Activated CD4-positive, alpha-beta memory T cell treated with anti-CD3 and anti-CD28 coated beads, Interleukin-2, amount 10 ng/mL, durations not matched to agents 7 days and 5 days (primary cell): Measurements from ENCODE around the gene PIK3AP1. TPM values are rescaled to one million over a fixed set of nuclear protein-coding genes. Genes with fewer than 3 reads are reported as not detected.
"Not testable (repeated sequence)": the region's sequence is repeated elsewhere in the genome, so short reads cannot be mapped to it uniquely, and the experiment has no call there.

ENCODE experiments used
- CTCF ChIA-PET: fragments of 350-600 bp; sonication (Branson Sonifier 250); formaldehyde crosslinking; loops from one replicate; lab custom pipeline; 2021; ENCODE audit warnings: antibody characterized with exemption, inconsistent platforms; lab: Charles Lee
- POLR2A ChIA-PET: fragments of 350-600 bp; sonication (Branson Sonifier 250); formaldehyde crosslinking; loops from one replicate; lab custom pipeline; 2021; ENCODE audit warnings: antibody characterized with exemption; lab: Charles Lee
- DNase-seq: peaks from one replicate; pipeline ENCODE4 v3.0.0-alpha.2; 2020
- H3K27ac Mint-ChIP-seq: one replicate; pipeline ENCODE4 v1.8.0; 2021; ENCODE audit warnings: mild to moderate bottlenecking, mixed read lengths
- H3K27me3 Mint-ChIP-seq: one replicate; pipeline ENCODE4 v1.8.0; 2021; ENCODE audit warnings: mixed read lengths
- H3K36me3 Mint-ChIP-seq: one replicate; pipeline ENCODE4 v1.8.0; 2021; ENCODE audit warnings: low read depth, mixed read lengths
- H3K4me1 Mint-ChIP-seq: one replicate; pipeline ENCODE4 v1.8.0; 2021; ENCODE audit warnings: mixed read lengths
- H3K4me3 Mint-ChIP-seq: one replicate; pipeline ENCODE4 v1.8.0; 2021; ENCODE audit warnings: mild to moderate bottlenecking, mixed read lengths
- H3K9me3 Mint-ChIP-seq: one replicate; pipeline ENCODE4 v1.8.0; 2021; ENCODE audit warnings: mixed read lengths
- total RNA-seq, 2 experiments: library from RNA; stranded (reverse); gene quantifications; one replicate each; pipeline ENCODE4 v1.2.3, GENCODE V29; 2021

The PIK3AP1 gene, protein sequence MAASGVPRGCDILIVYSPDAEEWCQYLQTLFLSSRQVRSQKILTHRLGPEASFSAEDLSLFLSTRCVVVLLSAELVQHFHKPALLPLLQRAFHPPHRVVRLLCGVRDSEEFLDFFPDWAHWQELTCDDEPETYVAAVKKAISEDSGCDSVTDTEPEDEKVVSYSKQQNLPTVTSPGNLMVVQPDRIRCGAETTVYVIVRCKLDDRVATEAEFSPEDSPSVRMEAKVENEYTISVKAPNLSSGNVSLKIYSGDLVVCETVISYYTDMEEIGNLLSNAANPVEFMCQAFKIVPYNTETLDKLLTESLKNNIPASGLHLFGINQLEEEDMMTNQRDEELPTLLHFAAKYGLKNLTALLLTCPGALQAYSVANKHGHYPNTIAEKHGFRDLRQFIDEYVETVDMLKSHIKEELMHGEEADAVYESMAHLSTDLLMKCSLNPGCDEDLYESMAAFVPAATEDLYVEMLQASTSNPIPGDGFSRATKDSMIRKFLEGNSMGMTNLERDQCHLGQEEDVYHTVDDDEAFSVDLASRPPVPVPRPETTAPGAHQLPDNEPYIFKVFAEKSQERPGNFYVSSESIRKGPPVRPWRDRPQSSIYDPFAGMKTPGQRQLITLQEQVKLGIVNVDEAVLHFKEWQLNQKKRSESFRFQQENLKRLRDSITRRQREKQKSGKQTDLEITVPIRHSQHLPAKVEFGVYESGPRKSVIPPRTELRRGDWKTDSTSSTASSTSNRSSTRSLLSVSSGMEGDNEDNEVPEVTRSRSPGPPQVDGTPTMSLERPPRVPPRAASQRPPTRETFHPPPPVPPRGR
- total RNA-seq: 1 to 10 TPM; 5.7 to 6.6 TPM

DNA sequence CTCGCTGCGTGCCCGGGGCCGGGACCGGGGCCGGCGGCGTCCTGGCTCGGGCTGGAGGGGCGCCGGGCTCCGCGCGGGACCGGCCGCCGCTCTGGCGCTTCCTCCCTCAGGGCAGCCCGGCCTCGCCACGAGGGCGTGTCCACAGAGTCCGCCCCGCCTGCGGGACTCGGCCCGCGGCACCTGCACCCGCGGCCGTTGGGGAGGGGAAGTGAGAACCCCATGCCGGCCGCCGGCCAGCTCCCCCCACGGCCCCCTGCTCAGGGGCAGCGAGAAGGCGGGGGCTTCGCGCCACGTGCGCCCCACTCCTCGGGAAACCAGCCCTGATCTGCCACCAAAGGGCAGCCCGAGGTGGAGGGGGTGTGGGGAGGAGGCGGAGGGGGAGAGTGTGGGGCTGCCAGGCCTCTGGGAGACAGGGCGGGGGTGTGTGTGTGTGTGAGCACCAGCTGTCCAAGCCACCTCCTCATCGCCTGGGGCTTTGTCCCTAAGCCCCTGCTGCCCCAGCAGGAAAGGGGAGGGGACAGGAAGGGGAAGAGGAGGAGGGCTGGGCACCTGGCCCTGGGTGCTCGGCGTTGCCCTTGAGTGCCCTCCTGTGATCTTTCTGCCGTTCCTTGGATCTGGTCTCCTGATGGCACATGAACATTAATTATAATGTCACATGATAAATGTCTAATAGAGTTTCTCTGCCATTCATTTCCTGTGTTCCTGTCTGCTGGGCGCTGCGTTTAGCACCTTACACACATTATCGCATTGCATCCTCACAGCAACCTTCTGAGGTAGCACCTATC is at the start of gene PIK3AP1:
Gene PIK3AP1 (minus strand): TSS at position 93 of the 785 bp plus-strand sequence. CDS start 120 bp downstream, outside the sequence.
- POLR2A ChIA-PET: interaction anchor here (0.8 kb wide), 1 partner anchor 112 kb away, joined by 3 read pairs; the partner anchor contains the start of gene LCOR
- H3K9me3 Mint-ChIP-seq: no peaks in the 10 kb centered on the region
- CTCF ChIA-PET: interaction anchor here (1.5 kb wide), 1 partner anchor 23 kb away, joined by 3 read pairs; no protein-coding TSS in a partner anchor
- peak; percentile 54 for DNase-seq
- peaks cover 19% of the 10 kb centered on the region for H3K4me1 Mint-ChIP-seq
- peak within 1 kb of the TSS; percentile 81 for H3K4me3 Mint-ChIP-seq
- peaks cover 12% of the 10 kb centered on the region for H3K27me3 Mint-ChIP-seq
- H3K27ac Mint-ChIP-seq: no peak within 1 kb of the TSS
- H3K36me3 Mint-ChIP-seq: no peaks in the 10 kb centered on the region

DNA sequence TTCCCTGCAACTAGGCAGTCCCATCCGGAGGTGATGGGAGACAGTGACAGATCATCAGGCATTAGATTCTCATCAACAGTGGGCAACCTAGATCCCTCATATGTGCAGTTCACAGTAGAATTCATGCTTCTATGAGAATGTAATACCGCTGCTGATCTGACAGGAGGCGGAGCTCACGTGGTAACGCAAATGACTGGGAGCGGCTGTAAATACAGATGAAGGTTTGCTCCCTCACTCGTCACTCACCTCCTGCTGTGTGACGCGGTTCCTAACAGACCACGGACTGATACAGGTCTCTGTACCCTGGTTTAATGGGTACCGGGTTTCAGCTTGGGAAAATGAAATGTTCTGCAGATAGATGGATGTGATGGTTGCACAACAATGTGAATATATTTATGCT is 47.8 kb upstream of the PIK3AP1 start:
- Mint-ChIP-seq H3K4me3 (no peak overlapping the region), H3K27me3 (peaks cover 8% of the 10 kb centered on the region), H3K27ac (no peak overlapping the region), H3K36me3 (no peaks in the 10 kb centered on the region), H3K9me3 (peaks cover 10% of the 10 kb centered on the region), H3K4me1 (peaks cover 3% of the 10 kb centered on the region)
- CTCF ChIA-PET: interaction anchor here (0.6 kb wide), 1 partner anchor 82 kb away, joined by 3 read pairs; no protein-coding TSS in a partner anchor
- no peak for DNase-seq
- POLR2A ChIA-PET: no interaction called here

DNA sequence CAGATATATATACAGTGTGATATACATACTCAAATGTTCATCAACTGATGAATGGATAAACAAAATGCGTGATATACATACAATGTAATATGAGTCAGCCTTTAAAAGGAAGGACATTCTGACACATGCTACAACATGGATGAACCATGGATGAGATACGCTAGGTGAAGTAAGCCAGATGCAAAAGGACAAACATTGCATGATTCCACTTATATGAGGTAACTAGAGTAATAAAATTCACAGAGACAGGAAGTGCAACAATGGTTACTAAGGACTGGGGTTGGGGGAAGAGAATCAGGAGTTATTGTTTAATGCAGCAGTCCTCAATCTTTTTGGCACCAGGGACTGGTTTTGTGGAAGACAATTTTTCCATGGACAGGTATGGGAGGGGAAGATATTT is 47.3 kb upstream of the PIK3AP1 start:
- ChIA-PET CTCF (no interaction called here), POLR2A (no interaction called here)
- DNase-seq: no peak
- H3K4me3 Mint-ChIP-seq: no peak overlapping the region
- no peaks in the 10 kb centered on the region for H3K36me3 Mint-ChIP-seq
- no peak overlapping the region for H3K27ac Mint-ChIP-seq
- H3K4me1 Mint-ChIP-seq: peaks cover 3% of the 10 kb centered on the region
- peaks cover 8% of the 10 kb centered on the region for H3K9me3 Mint-ChIP-seq
- H3K27me3 Mint-ChIP-seq: peaks cover 8% of the 10 kb centered on the region

DNA sequence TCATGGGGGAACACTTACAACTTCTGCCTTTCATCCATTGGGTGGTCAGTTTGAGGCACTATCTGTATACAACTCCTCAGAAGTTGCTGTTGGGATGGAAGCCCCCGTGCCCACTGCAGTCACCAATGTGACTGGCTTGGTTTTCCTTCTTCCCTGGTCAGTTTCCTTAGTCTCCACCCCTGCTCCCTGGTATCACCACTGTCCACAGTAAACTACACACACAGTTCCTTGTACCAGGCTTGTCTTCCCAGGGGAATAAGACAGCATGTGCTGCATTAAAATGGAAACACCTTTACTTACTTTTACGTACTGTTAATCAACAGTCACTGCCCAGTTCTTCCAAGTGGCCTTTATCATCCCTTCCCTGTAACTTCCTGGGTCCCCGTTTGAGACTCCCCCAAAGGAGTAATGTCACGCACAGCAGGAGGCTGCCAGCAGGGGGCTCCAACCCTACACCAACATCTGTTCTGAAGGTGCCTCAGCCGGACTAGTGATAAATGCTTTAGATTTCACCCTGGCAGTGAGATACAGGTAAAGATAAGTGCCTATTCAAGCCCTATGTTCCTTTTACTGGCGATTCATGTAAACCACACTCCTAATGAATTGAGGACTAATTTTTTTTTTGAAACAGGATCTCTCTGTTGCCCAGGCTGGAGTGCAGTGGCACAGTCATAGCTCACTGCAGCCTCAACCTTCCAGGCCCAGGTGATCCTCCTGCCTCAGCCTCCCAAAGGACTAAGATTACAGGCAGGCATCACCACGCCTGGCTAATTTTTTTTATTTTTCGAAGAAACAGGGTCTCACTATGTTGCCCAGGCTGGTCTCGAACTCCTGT is 45.3 kb upstream of the PIK3AP1 start:
- peak; percentile 74 for DNase-seq
- no peaks in the 10 kb centered on the region for H3K9me3 Mint-ChIP-seq
- POLR2A ChIA-PET: no interaction called here
- no peaks in the 10 kb centered on the region for H3K36me3 Mint-ChIP-seq
- H3K27ac Mint-ChIP-seq: no peak overlapping the region
- CTCF ChIA-PET: interaction anchor here (1.0 to 1.5 kb wide), 2 partner anchors 9 to 260 kb away, joined by 3 read pairs; no protein-coding TSS in a partner anchor
- H3K27me3 Mint-ChIP-seq: peaks cover 12% of the 10 kb centered on the region
- peaks cover 3% of the 10 kb centered on the region for H3K4me1 Mint-ChIP-seq
- no peak overlapping the region for H3K4me3 Mint-ChIP-seq

DNA sequence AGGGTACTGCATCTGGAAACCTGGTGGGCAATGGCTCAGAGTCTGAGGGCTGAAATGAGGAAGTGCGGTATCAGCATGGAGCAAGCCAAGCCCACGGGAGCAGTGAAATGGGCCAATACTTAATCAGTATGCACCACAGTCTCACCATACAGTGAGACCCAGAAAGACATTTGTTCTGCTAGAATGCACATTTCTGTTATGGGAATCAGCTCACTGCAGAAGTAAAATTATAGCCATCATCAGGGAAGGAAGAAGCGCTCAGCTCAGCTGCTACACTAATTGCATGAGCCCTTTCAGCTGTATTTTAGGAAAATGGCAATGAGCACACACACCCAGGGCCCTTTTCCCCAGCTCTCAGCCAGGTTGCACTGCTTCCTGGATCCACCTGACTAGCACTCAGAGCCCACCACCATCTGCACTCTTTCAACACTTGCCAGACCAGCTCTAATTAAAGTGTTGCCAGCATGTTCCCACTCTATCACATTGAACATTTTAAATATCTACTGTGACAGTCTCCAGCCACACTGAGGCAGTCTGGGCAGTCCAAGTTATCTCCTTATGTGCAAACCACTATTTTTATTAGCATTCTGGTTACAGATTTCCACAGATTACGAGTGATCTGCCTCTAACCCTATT is 44.2 kb upstream of the PIK3AP1 start:
- CTCF ChIA-PET: interaction anchor here (0.8 to 2.2 kb wide), 4 partner anchors 10 to 15 kb away, joined by 5 to 13 read pairs (median 6); no protein-coding TSS in a partner anchor
- Mint-ChIP-seq H3K27me3 (peaks cover 14% of the 10 kb centered on the region), H3K36me3 (no peaks in the 10 kb centered on the region), H3K27ac (no peak overlapping the region), H3K4me3 (no peak overlapping the region), H3K9me3 (no peaks in the 10 kb centered on the region), H3K4me1 (peaks cover 3% of the 10 kb centered on the region)
- DNase-seq: no peak
- POLR2A ChIA-PET: no interaction called here

DNA sequence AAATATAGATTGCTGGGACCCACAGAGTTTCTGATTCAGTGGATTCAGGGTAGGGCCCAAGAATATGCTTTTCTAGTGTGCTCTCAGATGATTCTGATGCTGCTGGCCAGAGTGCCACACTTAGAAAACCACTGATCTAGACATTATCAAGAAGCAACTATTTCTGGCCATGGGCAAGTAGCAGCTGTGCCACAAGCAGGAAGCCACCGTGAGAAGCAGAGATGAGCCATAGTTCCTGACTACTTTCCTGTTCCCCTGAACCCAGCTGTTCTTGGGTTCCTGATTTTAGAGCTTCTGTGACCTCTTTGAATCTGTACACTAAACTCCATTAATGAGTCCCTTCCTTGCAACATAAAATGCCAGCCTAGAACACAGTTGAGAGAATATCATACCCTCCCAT is 38.1 kb upstream of the PIK3AP1 start:
- no peak overlapping the region for H3K27ac Mint-ChIP-seq
- peaks cover 7% of the 10 kb centered on the region for H3K4me1 Mint-ChIP-seq
- ChIA-PET CTCF (interaction anchor here (1.2 kb wide), 1 partner anchor 118 kb away, joined by 3 read pairs; no protein-coding TSS in a partner anchor), POLR2A (no interaction called here)
- peaks cover 18% of the 10 kb centered on the region for H3K27me3 Mint-ChIP-seq
- no peak overlapping the region for H3K4me3 Mint-ChIP-seq
- H3K36me3 Mint-ChIP-seq: no peaks in the 10 kb centered on the region
- H3K9me3 Mint-ChIP-seq: no peaks in the 10 kb centered on the region
- DNase-seq: no peak

DNA sequence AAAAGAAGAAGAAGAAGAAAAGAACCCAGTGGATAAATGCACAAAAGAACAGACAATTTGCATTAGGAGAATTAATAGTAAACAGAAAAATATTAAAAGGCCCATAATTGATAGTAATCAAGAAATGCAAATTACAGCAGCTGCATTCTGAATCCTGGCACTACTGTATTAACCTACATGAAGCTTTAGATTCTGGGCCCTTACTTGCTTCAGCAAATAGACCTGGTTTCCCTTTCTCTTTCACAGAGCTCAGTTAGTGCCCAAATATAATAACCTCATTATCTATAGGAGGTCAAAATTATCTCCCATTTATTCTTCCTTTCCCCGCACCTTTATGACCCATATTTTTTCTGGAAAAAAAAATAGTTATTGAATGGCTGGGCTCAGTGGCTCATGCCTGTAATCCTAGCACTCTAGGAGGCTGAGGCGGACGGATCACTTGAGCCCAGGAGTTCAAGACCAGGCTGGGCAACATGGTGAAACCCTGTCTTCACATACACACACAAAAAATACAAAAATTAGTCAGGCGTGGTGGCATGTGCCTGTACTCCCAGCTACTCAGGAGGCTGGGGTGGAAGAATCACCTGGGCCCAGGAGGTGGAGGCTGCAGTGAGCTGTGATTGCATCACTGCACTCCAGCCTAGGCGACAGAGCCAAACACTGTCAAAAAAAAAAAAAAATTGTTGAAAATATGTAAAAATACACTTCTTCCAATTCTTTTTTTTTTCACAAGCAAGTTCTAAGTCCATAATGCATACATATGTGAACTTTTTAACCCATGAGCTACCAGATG is 36.0 kb upstream of the PIK3AP1 start:
- Mint-ChIP-seq H3K27ac (no peak overlapping the region), H3K4me1 (peaks cover 7% of the 10 kb centered on the region), H3K9me3 (no peaks in the 10 kb centered on the region), H3K4me3 (no peak overlapping the region), H3K36me3 (no peaks in the 10 kb centered on the region), H3K27me3 (peaks cover 14% of the 10 kb centered on the region)
- ChIA-PET POLR2A (no interaction called here), CTCF (no interaction called here)
- no peak for DNase-seq

DNA sequence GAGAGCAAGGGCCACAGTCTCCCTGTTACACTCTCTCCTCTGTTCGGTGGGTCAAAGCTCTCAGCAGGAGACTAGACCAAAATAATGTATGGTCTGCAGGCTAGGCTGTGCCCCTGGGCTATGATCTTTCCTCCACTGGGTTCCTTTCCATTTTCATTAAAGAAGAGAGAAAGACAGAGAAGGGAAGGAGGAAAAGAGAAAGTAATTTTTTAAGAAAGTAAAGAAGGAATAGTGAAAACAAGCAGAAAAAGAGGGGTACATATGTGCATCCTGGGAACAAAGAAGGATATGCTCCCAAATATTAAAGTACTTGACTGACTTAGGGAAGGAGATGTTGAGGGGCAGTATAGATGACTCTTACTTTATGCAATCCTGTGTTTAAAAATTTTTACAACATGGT is 33.6 kb upstream of the PIK3AP1 start:
- Mint-ChIP-seq H3K27ac (no peak overlapping the region), H3K27me3 (peaks cover 7% of the 10 kb centered on the region), H3K4me1 (peaks cover 7% of the 10 kb centered on the region), H3K9me3 (no peaks in the 10 kb centered on the region), H3K36me3 (no peaks in the 10 kb centered on the region), H3K4me3 (no peak overlapping the region)
- POLR2A ChIA-PET: no interaction called here
- no peak for DNase-seq
- CTCF ChIA-PET: interaction anchor here (1.0 kb wide), 1 partner anchor 15 kb away, joined by 3 read pairs; no protein-coding TSS in a partner anchor

DNA sequence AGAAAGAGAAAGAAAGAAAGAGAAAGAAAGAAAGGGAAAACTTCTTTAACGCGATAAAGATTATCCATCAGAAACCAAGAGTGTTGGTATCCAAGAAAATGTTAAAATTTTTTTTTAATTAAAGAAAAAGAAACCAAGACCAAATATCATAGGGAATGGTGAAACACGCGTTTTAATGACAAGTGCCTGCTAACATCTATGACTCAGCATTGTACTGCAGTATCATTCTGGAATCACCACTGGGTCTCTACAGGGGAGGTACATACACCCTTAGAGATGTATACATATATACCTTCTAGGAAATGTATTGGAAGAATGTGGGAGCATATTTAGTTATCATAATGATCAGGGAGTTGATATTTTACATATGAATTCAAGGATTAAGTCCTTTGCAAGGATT is 32.1 kb upstream of the PIK3AP1 start:
- Mint-ChIP-seq H3K9me3 (no peaks in the 10 kb centered on the region), H3K4me1 (peaks cover 11% of the 10 kb centered on the region), H3K4me3 (no peak overlapping the region), H3K27ac (no peak overlapping the region), H3K27me3 (peaks cover 7% of the 10 kb centered on the region), H3K36me3 (no peaks in the 10 kb centered on the region)
- POLR2A ChIA-PET: no interaction called here
- CTCF ChIA-PET: interaction anchor here (1.8 kb wide), 1 partner anchor 12 kb away, joined by 6 read pairs; no protein-coding TSS in a partner anchor
- DNase-seq: no peak

DNA sequence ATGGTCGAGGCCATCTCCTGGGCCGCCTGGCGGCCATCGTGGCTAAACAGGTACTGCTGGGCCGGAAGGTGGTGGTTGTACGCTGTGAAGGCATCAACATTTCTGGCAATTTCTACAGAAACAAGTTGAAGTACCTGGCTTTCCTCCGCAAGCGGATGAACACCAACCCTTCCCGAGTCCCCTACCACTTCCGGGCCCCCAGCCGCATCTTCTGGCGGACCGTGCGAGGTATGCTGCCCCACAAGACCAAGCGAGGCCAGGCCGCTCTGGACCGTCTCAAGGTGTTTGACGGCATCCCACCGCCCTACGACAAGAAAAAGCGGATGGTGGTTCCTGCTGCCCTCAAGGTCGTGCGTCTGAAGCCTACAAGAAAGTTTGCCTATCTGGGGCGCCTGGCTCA is 30.0 kb upstream of the PIK3AP1 start:
- H3K36me3 Mint-ChIP-seq, DNase-seq, H3K27ac Mint-ChIP-seq, H3K4me3 Mint-ChIP-seq, POLR2A ChIA-PET, H3K9me3 Mint-ChIP-seq, H3K27me3 Mint-ChIP-seq: not testable (repeated sequence)
- CTCF ChIA-PET: interaction anchor here (1.5 kb wide), 1 partner anchor 14 kb away, joined by 5 read pairs; no protein-coding TSS in a partner anchor
- peaks cover 13% of the 10 kb centered on the region for H3K4me1 Mint-ChIP-seq
